MM.1S (cell line): Measurements from ENCODE around the gene FBXL4.

ENCODE experiments used
- EZH2 ChIP-seq: fragments of 300-600 bp; sonication (generic); optimal IDR thresholded peaks from 2 replicates; pipeline ENCODE3; 2017; ENCODE audit warnings: low read depth, mild to moderate bottlenecking, antibody characterized with exemption, low read length, mixed read lengths
- TF ChIP-seq, protein P1 (sequence below): fragments of 300-600 bp; sonication (generic); IDR thresholded peaks from 2 replicates; pipeline ENCODE4 v1.5.1; 2016; ENCODE audit warnings: antibody characterized with exemption, low read length, mixed read lengths

GRCh38 chr6:98924647-98925046, 23.1 kb downstream of the FBXL4 start:
- TF ChIP-seq, protein P1, sequence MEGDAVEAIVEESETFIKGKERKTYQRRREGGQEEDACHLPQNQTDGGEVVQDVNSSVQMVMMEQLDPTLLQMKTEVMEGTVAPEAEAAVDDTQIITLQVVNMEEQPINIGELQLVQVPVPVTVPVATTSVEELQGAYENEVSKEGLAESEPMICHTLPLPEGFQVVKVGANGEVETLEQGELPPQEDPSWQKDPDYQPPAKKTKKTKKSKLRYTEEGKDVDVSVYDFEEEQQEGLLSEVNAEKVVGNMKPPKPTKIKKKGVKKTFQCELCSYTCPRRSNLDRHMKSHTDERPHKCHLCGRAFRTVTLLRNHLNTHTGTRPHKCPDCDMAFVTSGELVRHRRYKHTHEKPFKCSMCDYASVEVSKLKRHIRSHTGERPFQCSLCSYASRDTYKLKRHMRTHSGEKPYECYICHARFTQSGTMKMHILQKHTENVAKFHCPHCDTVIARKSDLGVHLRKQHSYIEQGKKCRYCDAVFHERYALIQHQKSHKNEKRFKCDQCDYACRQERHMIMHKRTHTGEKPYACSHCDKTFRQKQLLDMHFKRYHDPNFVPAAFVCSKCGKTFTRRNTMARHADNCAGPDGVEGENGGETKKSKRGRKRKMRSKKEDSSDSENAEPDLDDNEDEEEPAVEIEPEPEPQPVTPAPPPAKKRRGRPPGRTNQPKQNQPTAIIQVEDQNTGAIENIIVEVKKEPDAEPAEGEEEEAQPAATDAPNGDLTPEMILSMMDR = no peak
- no peak for TF ChIP-seq EZH2
